T-helper 2 cell treated with Interferon-gamma antibody and Interleukin-4, amounts not matched to agents 5 μg/mL and 100 μg/mL, for 36 hours (primary cell): ENCODE results near the gene MAD1L1.

Source experiments
- DNase-seq: peaks from one replicate; pipeline ENCODE4 v3.0.0; 2021; ENCODE audit warnings: low spot score
- H3K27ac Mint-ChIP-seq: one replicate; pipeline ENCODE4 v1.8.0; 2021; ENCODE audit warnings: mild to moderate bottlenecking, mixed read lengths
- H3K27me3 Mint-ChIP-seq: one replicate; pipeline ENCODE4 v1.8.0; 2021; ENCODE audit warnings: low read depth, mixed read lengths
- H3K36me3 Mint-ChIP-seq: one replicate; pipeline ENCODE4 v1.8.0; 2021; ENCODE audit warnings: low read depth, mixed read lengths
- H3K4me1 Mint-ChIP-seq: one replicate; pipeline ENCODE4 v1.8.0; 2021; ENCODE audit warnings: low read depth, mixed read lengths
- H3K4me3 Mint-ChIP-seq: one replicate; pipeline ENCODE4 v1.8.0; 2022; ENCODE audit warnings: mild to moderate bottlenecking, moderate library complexity, mixed read lengths
- H3K9me3 Mint-ChIP-seq: one replicate; pipeline ENCODE4 v1.8.0; 2021; ENCODE audit warnings: mixed read lengths

MAD1L1 gene

GRCh38 chr7:1964211-1964912 is 268.4 kb downstream of the MAD1L1 start:
- Mint-ChIP-seq H3K27ac (no peak overlapping the region), H3K4me3 (no peak overlapping the region), H3K27me3 (no peaks in the 10 kb centered on the region), H3K9me3 (peaks cover 44% of the 10 kb centered on the region), H3K4me1 (peaks cover 4% of the 10 kb centered on the region), H3K36me3 (peaks cover 48% of the 10 kb centered on the region)
- no peak for DNase-seq

- no peak overlapping the region for H3K4me3 Mint-ChIP-seq
- peaks cover 50% of the 10 kb centered on the region for H3K36me3 Mint-ChIP-seq
- peaks cover 1% of the 10 kb centered on the region for H3K27me3 Mint-ChIP-seq
- H3K27ac Mint-ChIP-seq: no peak overlapping the region
- DNase-seq: no peak
- H3K9me3 Mint-ChIP-seq: peaks cover 50% of the 10 kb centered on the region
- H3K4me1 Mint-ChIP-seq: peaks cover 2% of the 10 kb centered on the region
These were observed 269.2 kb downstream of the MAD1L1 start for GRCh38 chr7:1963575-1963974.

- peak overlapping the region; percentile 63 for H3K27ac Mint-ChIP-seq
- DNase-seq: peak; percentile 63
These were observed 271.0 kb downstream of the MAD1L1 start for GRCh38 chr7:1961701-1962276.

GRCh38 chr7:1959305-1959704 is 273.4 kb downstream of the MAD1L1 start:
- Mint-ChIP-seq H3K27ac (no peak overlapping the region), H3K4me3 (no peak overlapping the region), H3K4me1 (peaks cover 4% of the 10 kb centered on the region), H3K27me3 (peaks cover 5% of the 10 kb centered on the region), H3K36me3 (peaks cover 45% of the 10 kb centered on the region), H3K9me3 (peaks cover 56% of the 10 kb centered on the region)
- no peak for DNase-seq

More at GRCh38 chr7:1961701-1962276, 271.0 kb downstream of the MAD1L1 start:
- H3K4me1 Mint-ChIP-seq: peaks cover 4% of the 10 kb centered on the region
- peaks cover 5% of the 10 kb centered on the region for H3K27me3 Mint-ChIP-seq
- peaks cover 51% of the 10 kb centered on the region for H3K36me3 Mint-ChIP-seq
- no peak overlapping the region for H3K4me3 Mint-ChIP-seq
- H3K9me3 Mint-ChIP-seq: peaks cover 59% of the 10 kb centered on the region

- H3K27me3 Mint-ChIP-seq: peaks cover 5% of the 10 kb centered on the region
These were observed 275.1 kb downstream of the MAD1L1 start for GRCh38 chr7:1957471-1958225.

GRCh38 chr7:1956611-1957470 is 275.9 kb downstream of the MAD1L1 start:
- DNase-seq: no peak
- Mint-ChIP-seq H3K36me3 (peaks cover 37% of the 10 kb centered on the region), H3K4me1 (peaks cover 2% of the 10 kb centered on the region), H3K9me3 (peaks cover 39% of the 10 kb centered on the region), H3K4me3 (no peak overlapping the region), H3K27ac (no peak overlapping the region), H3K27me3 (peaks cover 5% of the 10 kb centered on the region)

More at GRCh38 chr7:1957471-1958225, 275.1 kb downstream of the MAD1L1 start:
- H3K36me3 Mint-ChIP-seq: peaks cover 41% of the 10 kb centered on the region
- no peak overlapping the region for H3K27ac Mint-ChIP-seq
- peaks cover 47% of the 10 kb centered on the region for H3K9me3 Mint-ChIP-seq
- no peak overlapping the region for H3K4me3 Mint-ChIP-seq
- no peak for DNase-seq
- peaks cover 4% of the 10 kb centered on the region for H3K4me1 Mint-ChIP-seq

- H3K4me1 Mint-ChIP-seq: peaks cover 9% of the 10 kb centered on the region
- no peak overlapping the region for H3K27ac Mint-ChIP-seq
- peaks cover 30% of the 10 kb centered on the region for H3K36me3 Mint-ChIP-seq
These were observed 276.6 kb downstream of the MAD1L1 start for GRCh38 chr7:1956141-1956540.

GRCh38 chr7:1954366-1955004 is 278.3 kb downstream of the MAD1L1 start:
- DNase-seq: no peak
- peaks cover 5% of the 10 kb centered on the region for H3K27me3 Mint-ChIP-seq
- H3K27ac Mint-ChIP-seq: no peak overlapping the region
- peaks cover 11% of the 10 kb centered on the region for H3K4me1 Mint-ChIP-seq
- peaks cover 17% of the 10 kb centered on the region for H3K9me3 Mint-ChIP-seq
- peaks cover 18% of the 10 kb centered on the region for H3K36me3 Mint-ChIP-seq
- no peak overlapping the region for H3K4me3 Mint-ChIP-seq

More at GRCh38 chr7:1956141-1956540, 276.6 kb downstream of the MAD1L1 start:
- peaks cover 32% of the 10 kb centered on the region for H3K9me3 Mint-ChIP-seq
- no peak for DNase-seq
- peaks cover 5% of the 10 kb centered on the region for H3K27me3 Mint-ChIP-seq
- H3K4me3 Mint-ChIP-seq: no peak overlapping the region

- Mint-ChIP-seq H3K36me3 (peaks cover 14% of the 10 kb centered on the region), H3K9me3 (peaks cover 9% of the 10 kb centered on the region), H3K27ac (no peak overlapping the region), H3K27me3 (peaks cover 2% of the 10 kb centered on the region), H3K4me3 (no peak overlapping the region), H3K4me1 (peaks cover 11% of the 10 kb centered on the region)
- DNase-seq: no peak
These were observed 279.2 kb downstream of the MAD1L1 start for GRCh38 chr7:1953199-1954190.

GRCh38 chr7:1952781-1953180 is 280.0 kb downstream of the MAD1L1 start:
- H3K4me1 Mint-ChIP-seq: peaks cover 11% of the 10 kb centered on the region
- peaks cover 11% of the 10 kb centered on the region for H3K36me3 Mint-ChIP-seq
- DNase-seq: no peak
- no peaks in the 10 kb centered on the region for H3K27me3 Mint-ChIP-seq
- H3K27ac Mint-ChIP-seq: no peak overlapping the region
- H3K4me3 Mint-ChIP-seq: no peak overlapping the region
- peaks cover 2% of the 10 kb centered on the region for H3K9me3 Mint-ChIP-seq

GRCh38 chr7:1952169-1952760 is 280.5 kb downstream of the MAD1L1 start:
- Mint-ChIP-seq H3K36me3 (peaks cover 8% of the 10 kb centered on the region), H3K4me3 (no peak overlapping the region), H3K4me1 (peaks cover 11% of the 10 kb centered on the region), H3K27me3 (no peaks in the 10 kb centered on the region), H3K27ac (no peak overlapping the region), H3K9me3 (no peaks in the 10 kb centered on the region)
- DNase-seq: no peak

- Mint-ChIP-seq H3K27ac (peak overlapping the region; percentile 75), H3K27me3 (no peaks in the 10 kb centered on the region), H3K36me3 (peaks cover 3% of the 10 kb centered on the region), H3K9me3 (no peaks in the 10 kb centered on the region), H3K4me1 (peaks cover 9% of the 10 kb centered on the region), H3K4me3 (peak overlapping the region; percentile 52)
- DNase-seq: no peak
These were observed 281.1 kb downstream of the MAD1L1 start for GRCh38 chr7:1951600-1951999.
